Measurements from ENCODE around the gene OSBPL5. TPM values are rescaled to one million over a fixed set of nuclear protein-coding genes. Genes with fewer than 3 reads are reported as not detected.

The OSBPL5 gene
- total and polyA plus RNA-seq, 2 of the 4 experiments (the other 2 are of a cell fraction) = 14.9 to 22.3 TPM

DNA sequence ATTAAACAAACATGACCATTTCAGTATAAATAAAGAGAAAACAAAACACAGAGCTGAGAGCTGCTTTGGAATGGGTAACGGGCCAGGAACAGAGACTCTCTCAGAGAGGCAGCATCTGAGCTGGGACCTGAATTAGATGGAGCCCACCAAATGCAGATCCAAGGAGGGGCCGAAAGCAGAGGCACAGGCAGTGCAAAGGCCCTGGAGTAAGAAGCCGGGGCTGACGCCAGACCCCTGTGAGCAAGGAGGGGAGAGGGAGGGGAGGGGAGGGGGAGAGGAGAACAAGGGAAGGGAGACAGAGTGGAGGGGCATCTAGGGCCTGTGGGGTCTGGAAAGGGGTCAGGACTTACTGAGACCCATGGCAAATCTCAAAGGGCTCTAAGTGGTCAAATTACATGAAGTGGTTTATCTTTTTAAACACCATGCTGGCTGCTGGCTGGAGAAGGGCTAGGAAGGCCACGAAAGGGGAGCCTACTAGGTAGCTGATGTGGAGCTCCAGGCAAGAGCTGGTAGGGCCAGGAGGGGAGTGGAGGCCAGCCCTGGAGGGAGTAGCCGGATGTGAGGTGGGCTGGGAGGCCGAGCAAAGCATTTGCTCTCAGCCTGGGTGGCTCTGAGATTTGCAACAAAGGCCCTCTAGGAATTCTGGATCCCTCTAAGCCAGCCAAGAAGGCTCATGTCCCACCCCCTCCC is 3.2 kb downstream of the OSBPL5 start:
- POLR2A ChIA-PET (ENCODE audit: unreplicated experiment) = no interaction called here
- in situ Hi-C loops (cut with MboI; ENCODE audit: low sequenced_read_pairs) = no loop called here
- dilution Hi-C loops (cut with HindIII; ENCODE audit: low sequenced_read_pairs, unreplicated experiment) = no loop called here

More for the DNA sequence above, 3.2 kb downstream of the OSBPL5 start:
- Histone ChIP-seq H4K8ac (ENCODE audit: low read depth in 2 of 2, low read length in 2 of 2) (no peak overlapping the region), H2BK15ac (ENCODE audit: low read depth, low read length) (no peak overlapping the region), H3K4ac (ENCODE audit: low read depth, low read length) (no peak overlapping the region), H2AK9ac (replicated peaks; ENCODE audit: low read depth, low read length, poor library complexity) (no peak overlapping the region), H2BK5ac (ENCODE audit: low read depth, low read length, poor library complexity, severe bottlenecking) (no peak overlapping the region), H3K9me1 (ENCODE audit: insufficient read depth, low read length) (peaks cover 13% of the 10 kb centered on the region), H3K9ac (ENCODE audit: low read depth, low read length) (no peak overlapping the region), H4K20me1 (ENCODE audit: insufficient read depth, low read length) (peaks cover 69% of the 10 kb centered on the region), H2AK5ac (ENCODE audit: low read depth, low read length) (no peak overlapping the region), H3K18ac (ENCODE audit: low read depth, low read length) (no peak overlapping the region), H3K36me3 (ENCODE audit: control insufficient read depth, insufficient read depth, low read length) (no peaks in the 10 kb centered on the region), H3K4me2 (ENCODE audit: low read depth, low read length) (no peak overlapping the region; the same call in 1 of the 2 replicates), H2BK20ac (ENCODE audit: low read depth, low read length) (no peak overlapping the region), H3K9me3 (ENCODE audit: control insufficient read depth, insufficient read depth, low read length) (no peaks in the 10 kb centered on the region), H3K23ac (ENCODE audit: low read depth, low read length) (no peak overlapping the region), H2BK120ac (ENCODE audit: low read depth, low read length) (no peak overlapping the region), H3K56ac (ENCODE audit: extremely low read depth, insufficient read depth, low read length) (no peak overlapping the region), H3K27ac (ENCODE audit: insufficient read depth, low read length) (no peak overlapping the region), H3K4me1 (ENCODE audit: control insufficient read depth, insufficient read depth, low read length) (peaks cover 41% of the 10 kb centered on the region), H4K5ac (ENCODE audit: low read depth, low read length) (no peak overlapping the region), H4K91ac (ENCODE audit: insufficient read depth, low read depth, low read length) (no peak overlapping the region), H3K4me3 (ENCODE audit: insufficient read depth, low read depth, low read length) (no peak overlapping the region), H3K27me3 (ENCODE audit: control insufficient read depth, insufficient read depth, low read length) (no peaks in the 10 kb centered on the region), H3K14ac (replicated peaks; ENCODE audit: low read depth, low read length) (no peak overlapping the region), H3K79me1 (ENCODE audit: low read depth in 1 of 2, low read length in 2 of 2) (peaks cover 23 to 78% of the 10 kb centered on the region in 2 experiments), H2AFZ (replicated peaks; ENCODE audit: low read length, poor library complexity) (no peak overlapping the region)
- ATAC-seq (ENCODE audit: low read depth) (no peak), DNase-seq (no peak)
- WGBS, 2 experiments (ENCODE audit: extremely low coverage in 2 of 2, insufficient read length in 1 of 2) = 84% methylated on average over 4 of the region's 7 CpGs; no CpG with 5 or more reads in 1 of the 2 experiments
- no TSS peak for BruUV-seq (replicated peaks)
- no peak for TF ChIP-seq POLR2A (IDR thresholded peaks at IDR 0.05; ENCODE audit: low read depth, low read length)
- TF ChIP-seq, protein P1, sequence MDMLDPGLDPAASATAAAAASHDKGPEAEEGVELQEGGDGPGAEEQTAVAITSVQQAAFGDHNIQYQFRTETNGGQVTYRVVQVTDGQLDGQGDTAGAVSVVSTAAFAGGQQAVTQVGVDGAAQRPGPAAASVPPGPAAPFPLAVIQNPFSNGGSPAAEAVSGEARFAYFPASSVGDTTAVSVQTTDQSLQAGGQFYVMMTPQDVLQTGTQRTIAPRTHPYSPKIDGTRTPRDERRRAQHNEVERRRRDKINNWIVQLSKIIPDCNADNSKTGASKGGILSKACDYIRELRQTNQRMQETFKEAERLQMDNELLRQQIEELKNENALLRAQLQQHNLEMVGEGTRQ (IDR thresholded peaks at IDR 0.05; ENCODE audit: low read depth, low read length) = no peak
- TF ChIP-seq RFX5 (IDR thresholded peaks at IDR 0.05; ENCODE audit: low read depth, low read length) = no peak
- no peak for TF ChIP-seq RAD21 (IDR thresholded peaks at IDR 0.05; ENCODE audit: low read length)
- TF ChIP-seq BHLHE40 (IDR thresholded peaks at IDR 0.05; ENCODE audit: low read depth, low read length) = no peak
- TF ChIP-seq CHD1 (IDR thresholded peaks at IDR 0.05; ENCODE audit: low read depth, low read length) = no peak
- intact Hi-C loops (cut with micrococcal nuclease) = loop anchor here (5.0 to 10.0 kb wide), 2 partner anchors 40 to 107 kb away; partner anchors contain the start of gene CARS1
- CTCF ChIA-PET = no interaction called here

All from IMR-90 (cell line).